GM19324 (cell line): ENCODE data around the gene CYTIP.
"Not testable (repeated sequence)": the region's sequence is repeated elsewhere in the genome, so short reads cannot be mapped to it uniquely, and the experiment has no call there.

Source experiments
- ATAC-seq: cut with Tn5 transposase; IDR thresholded peaks from one replicate; pipeline ENCODE4 v1.9.1; 2021; ENCODE audit warnings: mild to moderate bottlenecking, moderate library complexity; ENCODE audit not compliant: unreplicated experiment, low FRiP score

The CYTIP gene

DNA sequence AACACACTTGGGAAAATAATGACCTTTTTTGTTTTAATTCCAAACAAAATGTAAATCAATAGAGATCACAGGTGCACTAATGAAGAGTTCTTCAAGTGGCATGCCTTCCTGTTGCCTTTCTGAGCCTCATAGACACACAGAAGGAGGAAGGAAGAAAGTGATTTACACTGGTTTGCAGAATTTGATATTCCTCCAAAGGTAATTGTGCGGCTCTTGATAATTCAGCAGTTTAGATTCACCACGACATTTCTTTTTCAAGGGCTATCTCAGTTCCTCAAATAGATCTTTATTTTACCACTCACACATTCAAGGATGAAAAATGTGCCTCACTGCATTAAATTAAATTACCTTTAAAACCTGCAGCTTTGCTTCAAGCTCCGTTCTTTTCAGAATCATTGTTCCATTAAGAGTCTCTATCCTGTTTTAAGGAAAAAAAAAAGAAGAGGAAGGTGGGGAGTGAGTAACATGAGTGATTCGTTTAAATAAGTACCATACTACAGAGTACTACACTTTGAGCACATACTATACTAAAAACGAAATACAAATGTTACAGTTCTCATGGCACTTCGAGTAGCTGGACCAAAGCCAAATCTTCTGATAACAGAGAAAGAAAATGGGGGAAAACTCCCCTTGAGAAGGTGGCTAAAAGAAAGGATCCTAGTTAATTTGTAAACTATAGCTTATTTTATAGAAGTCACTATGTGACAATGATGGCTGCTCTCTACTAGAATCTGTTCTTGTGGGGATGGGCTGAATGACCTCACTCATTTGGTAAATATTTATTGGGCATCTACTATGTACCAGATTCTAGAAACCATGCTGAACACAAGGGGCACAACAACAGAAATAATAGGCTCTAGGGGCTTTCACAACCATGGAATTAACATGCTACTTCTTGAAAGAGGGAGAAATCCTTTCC is 16.6 kb downstream of the CYTIP start:
- no peak for ATAC-seq

DNA sequence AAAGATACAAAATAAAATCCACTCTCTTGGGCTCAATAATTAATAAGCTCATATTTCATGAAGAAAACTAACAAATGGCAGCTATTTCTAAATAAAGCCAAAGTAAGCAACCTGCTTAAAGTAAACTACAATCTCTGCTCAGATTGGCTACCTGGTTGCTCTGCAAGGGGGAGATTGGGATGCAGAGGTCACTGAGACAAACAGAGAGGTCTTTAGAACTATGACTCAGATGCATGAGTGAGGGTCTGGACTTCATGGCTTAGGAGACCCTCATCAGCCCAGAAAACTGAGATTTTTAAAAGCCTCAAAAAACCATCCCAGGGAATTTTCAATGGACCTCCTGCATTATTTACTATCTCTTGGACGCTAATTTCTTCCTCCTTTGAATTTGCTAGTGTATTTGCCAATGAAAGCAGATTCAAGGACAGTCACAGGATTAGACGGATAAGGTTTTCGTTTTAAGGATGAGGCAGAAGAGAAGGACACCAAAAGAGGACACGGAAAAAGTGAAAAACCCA is 17.4 kb downstream of the CYTIP start:
- ATAC-seq, result no peak

DNA sequence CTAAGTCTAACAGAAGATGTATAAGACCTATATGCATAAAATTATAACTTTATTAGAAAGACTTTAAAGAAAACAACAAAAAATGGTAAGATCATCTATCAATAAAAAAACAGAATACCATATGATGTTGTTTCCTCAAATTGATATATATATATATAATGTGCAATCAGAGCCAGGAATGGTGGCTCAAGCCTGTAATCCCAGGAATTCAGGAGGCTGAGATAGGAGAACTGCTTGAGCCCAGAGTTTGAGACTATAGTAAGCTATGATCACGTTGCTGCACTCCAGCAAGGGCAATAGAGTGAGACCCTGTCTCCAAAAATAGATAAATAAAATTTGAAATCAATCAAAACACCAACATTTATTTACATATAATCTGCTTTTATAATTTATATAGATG is 19.5 kb downstream of the CYTIP start:
- ATAC-seq, result no peak

DNA sequence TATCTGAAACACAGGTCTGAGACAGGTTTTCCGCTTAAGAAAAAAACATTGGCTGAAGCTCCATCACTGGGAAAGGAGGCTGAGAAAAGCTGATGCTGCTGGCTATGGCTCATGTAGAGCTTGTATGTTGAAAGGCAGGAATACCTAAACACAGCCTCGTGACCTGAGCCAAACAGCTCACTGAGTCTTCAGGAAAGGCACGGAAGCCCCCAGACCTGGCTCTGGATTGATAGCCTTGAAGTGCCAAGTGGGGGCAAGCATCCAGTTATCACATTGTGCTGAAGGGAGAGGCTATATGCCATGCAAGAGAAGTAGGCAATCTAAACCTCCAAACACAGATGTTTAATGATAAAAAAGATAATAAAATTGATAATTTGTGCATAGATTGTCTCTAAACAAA is 21.9 kb downstream of the CYTIP start:
- ATAC-seq, result no peak

DNA sequence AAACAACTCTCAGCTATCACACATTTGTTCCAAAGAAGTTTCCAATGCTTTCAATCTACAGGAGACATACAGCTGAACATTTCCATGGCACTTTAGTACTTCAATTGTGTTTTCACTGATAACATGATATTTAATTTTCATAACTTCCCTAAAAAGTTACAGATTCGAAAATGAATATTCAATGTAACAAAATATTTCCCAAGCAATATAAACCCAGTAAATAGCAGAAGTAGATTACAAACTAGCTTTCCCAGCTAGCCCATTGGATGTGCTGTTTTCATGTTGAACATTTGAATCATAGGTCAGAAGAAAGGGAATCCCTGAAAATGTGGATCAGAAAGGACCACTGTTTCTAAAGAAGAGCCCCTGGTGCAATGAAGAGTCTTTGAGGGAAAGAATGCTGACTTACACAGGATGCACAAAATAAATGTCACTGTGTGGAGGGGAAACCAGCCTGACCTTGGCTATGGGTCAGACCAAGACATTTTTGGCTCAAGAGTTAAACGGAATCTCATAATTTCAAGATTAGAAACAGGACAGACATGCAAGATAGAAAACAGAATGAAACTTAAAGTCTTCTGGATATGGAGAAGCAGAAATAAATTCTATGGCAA is 22.5 kb downstream of the CYTIP start:
- ATAC-seq, result no peak

DNA sequence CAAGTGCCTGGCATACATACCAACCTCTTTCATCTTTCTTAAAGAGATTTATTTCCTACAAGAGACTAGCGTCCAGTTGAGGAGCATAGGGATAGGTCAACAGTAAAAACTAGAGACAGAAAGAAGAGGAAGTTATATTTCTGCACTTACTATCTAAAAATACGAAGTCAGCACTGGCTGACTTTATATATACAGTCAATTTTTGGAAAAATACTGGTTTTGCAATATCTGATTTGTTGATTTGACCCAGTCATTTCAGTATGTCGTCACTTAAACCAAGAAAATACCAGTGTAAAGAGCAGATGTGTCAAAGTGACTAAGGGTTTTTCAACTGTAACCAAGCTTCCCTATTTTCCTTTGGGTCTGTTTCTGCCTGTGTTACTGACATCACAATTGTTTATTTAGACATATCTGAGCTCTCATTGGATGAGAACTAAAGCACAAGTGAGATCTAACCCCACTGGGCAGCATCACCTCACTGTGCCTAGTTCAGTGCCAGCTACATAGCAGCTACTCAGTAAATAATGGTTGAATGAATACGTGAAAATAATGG is 23.0 kb downstream of the CYTIP start:
- no peak for ATAC-seq

DNA sequence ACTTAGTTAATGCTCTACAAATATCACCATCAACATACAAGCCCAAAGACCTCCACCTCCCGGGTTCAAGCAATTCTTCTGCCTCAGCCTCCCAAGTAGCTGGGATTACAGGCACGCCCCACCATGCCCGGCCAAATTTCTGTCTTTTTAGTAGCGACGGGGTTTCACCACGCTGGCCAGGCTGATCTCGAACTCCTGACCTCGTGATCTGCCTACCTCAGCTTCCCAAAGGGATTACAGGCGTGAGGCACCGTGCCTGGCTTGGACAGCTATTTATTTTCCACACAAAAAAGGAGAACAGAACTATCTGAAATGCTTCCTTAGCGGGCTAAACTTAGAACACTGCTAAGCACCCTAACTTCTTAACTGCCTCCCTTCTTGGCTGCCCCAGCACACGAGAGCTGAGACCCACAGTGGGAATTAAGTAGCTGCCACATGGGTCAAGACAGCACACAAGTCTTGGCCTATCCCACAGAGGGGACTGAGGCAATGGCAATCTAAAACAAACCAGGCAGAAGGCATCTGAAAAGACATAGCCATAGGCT is 24.8 kb downstream of the CYTIP start:
- no peak for ATAC-seq

DNA sequence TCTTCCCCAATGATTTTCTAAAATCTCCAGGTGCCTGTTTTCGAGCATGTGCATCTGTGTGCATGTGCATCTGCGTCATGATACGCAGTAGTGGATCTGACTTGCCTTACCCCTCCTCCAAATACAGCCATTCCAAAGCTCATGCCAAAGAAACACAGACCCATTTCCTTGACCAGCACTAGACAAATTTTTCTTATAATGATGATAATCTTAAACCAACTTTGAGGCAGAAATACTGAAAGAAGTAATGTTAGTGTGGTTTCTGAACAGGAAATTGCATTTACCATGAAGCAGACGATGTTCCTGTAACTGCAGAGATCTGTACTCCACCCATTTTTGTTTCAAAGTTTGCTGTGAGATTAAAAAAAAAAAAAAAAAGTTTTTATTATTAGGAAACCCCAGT is 25.6 kb downstream of the CYTIP start:
- no peak for ATAC-seq

DNA sequence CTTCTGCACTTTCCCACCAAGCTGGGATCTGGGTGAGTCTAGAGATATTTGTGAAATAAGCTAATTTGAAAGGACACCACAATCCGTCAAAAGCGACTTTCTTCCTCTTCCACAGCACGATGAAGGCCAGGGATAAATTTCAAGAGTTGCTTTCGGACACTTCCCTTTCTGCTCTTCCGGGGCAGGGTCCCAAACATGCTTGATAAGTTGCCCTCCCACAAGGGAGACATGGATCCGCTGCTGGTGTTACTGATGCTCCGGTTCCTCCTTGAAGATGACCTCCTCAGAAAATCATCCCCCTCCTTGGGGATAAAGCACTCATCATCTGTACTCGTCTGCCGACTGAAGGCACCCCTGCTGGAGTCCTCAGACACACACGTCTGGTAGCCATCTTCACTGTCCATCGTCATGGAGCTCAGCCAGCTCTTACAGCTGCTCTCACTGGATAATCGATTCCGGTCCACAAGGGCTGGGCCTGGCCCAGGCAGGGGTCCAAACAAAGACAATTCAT is 28.2 kb downstream of the CYTIP start:
- ATAC-seq, result no peak

DNA sequence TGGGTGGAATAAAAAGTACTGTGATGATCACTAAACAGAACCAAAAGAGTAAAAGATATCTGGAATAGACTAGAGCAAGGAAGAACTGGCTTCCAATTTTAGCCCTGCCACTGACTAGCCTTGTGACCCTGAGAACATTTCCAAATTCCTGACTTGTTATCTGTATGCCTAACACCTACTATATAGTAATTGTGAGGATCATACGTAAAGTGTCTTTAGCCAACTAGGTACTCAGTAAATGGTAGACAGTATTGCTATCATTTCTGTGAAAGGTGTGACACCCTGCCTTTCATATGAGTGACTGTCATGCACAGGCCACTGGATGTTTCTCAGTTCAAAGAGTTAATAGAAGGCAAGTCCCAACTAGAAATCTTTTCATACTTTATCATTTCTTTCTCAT is 29.8 kb downstream of the CYTIP start:
- ATAC-seq, result peak; percentile 17

DNA sequence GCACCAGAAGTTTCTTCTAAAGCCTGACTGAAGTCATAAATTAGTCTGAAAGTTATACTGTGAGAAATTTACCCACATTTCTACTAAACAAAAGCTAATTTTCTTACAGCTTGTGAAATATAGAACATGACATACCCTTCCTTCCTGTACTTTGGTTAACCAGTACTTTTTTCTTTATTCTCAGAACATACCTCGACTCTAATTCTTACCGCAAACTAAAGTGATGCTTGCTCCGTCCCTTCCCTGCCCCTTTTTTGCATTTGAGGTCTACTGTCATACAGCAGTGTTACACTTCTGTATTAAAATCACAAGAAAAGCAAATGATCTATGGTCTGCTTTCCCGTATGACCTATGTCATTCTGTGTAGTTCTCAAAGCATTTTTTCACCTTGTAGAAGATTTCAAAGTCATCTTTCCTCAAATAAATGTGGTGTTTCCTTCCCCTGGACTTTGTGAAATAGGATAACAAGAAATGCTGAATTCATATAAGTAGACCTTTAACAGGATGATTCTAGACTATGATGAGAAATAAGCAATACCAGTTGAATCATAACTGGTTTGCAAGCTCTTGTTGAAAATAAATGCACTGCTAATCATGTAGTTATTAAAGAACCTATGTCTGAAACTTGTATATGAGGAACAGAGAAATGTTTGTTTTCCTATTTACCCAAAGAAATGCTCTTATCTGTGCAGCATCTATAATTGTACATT is 30.4 kb downstream of the CYTIP start:
- peak; percentile 79 for ATAC-seq

DNA sequence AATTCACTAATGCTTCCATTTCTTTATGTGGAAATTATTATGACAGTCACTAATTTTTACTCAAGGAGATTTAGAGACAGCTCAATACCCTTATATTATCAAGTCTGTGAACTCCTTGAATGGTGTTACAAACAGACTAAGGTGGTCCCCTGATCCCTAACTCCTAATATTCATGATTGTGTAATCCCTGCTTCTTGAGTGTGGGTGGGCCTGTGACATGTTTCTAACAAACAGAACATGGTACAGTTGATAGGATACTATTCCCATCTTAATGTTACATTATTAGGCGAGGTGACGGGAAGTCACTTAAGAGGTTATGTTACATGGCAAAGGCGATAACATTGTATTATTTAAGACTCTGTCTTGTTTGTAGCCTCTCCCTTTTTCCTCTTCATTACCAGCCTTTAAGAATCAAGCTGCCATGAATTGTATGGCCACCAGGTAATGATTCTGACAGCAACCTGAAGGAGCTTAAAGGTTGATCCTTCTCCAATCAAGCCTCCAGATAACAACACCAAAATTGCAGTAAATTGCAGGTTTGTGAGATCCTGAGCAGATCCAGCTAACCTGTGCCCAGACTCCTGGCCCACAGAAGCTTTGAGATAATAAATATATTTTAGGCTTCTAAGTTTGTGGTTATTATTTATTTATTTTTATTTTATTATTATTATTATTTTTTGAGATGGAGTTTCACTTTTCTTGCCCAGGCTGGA is 32.1 kb downstream of the CYTIP start:
- no peak for ATAC-seq

DNA sequence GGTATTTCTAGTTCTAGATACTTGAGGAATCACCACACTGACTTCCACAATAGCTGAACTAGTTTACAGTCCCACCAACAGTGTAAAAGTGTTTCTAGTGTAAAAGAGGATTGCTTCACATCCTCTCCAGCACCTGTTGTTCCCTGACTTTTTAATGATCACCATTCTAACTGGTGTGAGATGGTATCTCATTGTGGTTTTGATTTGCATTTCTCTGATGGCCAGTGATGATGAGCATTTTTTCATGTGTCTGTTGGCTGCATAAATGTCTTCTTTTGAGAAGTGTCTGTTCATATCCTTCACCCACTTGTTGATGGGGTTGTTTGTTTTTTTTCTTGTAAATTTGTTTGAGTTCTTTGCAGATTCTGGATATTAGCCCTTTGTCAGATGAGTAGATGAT is 38.5 kb downstream of the CYTIP start:
- not testable (repeated sequence) for ATAC-seq

DNA sequence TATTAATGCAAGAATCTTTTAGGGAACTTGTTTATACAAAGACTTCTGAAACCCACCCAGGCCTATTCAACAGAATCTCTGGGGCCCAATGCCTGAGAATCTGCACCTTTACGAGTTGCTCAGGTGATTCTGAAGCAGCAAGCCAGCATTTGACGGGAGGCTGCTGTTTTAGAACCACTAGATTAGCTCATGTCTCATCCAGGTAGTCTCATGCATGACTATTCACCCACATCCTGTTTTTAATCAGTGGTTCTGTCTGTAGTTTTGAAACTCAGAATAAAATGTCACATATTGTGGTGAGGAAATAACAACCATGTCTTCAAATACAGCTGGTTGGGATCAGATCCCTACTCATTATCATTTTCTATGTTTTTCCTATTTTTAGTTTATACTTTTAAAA is 39.5 kb downstream of the CYTIP start:
- peak; percentile 84 for ATAC-seq

DNA sequence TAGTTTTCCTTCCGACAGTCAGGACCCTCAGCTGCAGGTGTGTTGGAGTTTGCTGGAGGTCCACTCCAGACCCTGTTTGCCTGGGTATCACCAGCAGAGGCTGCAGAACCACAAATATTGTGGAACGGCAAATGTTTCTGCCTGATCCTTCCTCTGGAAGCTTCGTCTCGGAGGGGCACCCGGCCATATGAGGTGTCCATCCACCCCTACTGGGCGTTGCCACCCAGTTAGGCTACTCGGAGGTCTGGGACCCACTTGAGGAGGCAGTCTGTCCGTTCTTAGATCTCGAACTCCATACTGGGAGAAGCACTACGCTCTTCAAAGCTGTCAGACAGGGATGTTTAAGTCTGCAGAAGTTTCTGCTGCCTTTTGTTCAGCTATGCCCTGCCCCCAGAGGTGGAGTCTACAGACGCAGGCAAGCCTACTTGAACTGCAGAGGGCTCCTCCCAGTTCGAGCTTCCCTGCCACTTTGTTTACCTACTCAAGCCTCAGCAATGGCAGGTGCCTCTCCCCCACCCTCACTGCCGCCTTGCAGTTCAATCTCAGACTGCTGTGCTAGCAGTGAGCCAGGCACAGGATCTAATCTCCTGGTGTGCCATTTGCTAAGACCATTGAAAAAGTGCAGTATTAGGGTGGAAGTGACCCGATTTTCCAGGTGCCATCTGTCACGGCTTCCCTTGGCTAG is 40.9 kb downstream of the CYTIP start:
- not testable (repeated sequence) for ATAC-seq

DNA sequence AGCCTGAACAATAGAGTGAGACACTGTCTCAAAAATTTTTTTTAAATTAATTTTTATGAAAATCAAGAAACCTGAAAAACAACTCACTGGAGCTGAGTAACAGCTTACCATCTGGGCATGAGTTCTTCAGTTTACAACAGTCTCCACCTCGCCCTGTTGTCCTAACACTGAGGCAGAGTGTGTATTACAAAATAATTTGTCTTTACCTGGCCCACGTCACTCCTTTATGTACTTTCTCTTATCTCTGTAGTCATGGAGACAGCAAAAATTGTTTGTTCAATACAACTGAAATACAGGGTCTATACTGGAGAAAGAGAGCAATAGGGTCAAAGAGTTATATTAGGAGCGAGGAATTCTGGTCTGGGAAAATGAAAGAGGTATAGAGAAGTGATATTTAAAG is 48.1 kb downstream of the CYTIP start:
- no peak for ATAC-seq

DNA sequence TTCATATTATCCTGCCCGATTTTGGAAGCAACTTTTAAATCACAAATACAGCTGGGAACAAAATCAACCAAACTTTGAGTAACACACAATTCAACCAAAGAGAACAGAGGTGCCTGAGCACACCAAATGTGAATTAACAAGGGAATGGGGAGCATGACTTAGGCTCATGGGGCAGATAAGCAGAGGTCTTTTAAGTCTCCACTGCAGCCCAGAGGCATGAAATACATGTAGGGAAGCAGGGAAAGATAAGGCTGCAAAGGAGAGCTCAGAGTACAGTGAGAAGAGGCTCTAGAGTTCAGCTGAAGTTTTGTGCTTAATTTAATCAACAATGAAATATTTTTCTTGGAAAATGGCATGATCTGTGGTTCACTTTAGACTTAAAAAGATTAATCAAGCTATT is 49.0 kb downstream of the CYTIP start:
- no peak for ATAC-seq

DNA sequence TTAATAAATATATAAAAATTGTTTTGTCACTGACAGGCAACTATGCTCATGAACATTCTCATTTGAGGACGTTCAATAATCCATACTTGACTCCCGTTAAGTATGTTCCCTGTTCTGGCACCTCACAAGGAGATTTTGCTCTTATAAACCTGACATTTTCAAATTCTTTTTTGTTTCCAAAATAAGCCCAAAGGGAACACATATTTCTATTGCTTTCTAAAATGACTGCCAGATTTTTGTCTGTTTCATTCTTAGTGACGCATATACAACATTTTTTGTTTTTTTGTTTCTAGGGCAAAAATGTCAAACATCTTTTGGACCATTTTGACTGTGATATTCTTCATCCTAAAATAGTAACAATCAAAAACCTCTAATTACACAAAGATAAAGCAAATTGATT is 50.5 kb downstream of the CYTIP start:
- no peak for ATAC-seq

DNA sequence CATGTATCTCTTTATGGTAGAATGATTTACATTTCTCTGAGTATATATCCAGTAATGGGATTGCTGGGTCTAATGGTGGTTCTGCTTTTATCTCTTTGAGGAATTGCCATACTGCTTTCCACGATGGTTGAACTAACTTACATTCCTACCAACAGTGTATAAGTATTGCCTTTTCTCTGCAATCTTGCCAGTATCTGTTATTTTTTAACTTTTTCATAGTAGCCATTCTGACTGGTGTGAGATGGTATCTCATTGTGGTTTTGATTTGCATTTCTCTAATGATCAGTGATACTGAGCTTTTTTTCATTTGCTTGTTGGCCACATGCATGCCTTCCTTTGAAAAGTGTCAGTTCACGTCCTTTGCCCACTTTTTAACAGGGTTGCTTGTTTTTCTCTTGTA is 55.1 kb downstream of the CYTIP start:
- ATAC-seq, result no peak
